Stimulated activated CD4-positive, alpha-beta T cell treated with anti-CD3 and anti-CD28 coated beads, Interleukin-2, amount 100 ng/mL, for 24 hours (primary cell): ENCODE measurements around the gene FBXW9.
"Not testable (repeated sequence)": the region's sequence is repeated elsewhere in the genome, so short reads cannot be mapped to it uniquely, and the experiment has no call there.

ENCODE experiments used
- DNase-seq, 2 donors: peaks; one replicate each; pipeline ENCODE4 v3.0.0-alpha.2; 2020

FBXW9 gene

GRCh38 chr19:12696366-12697335, at the start of gene FBXW9:
Gene FBXW9 (minus strand): TSS chr19:12696631. CDS start chr19:12696581, 50 bp downstream.
- DNase-seq = peak; percentile 98 to 99

GRCh38 chr19:12745166-12745897, 48.9 kb upstream of the FBXW9 start:
- DNase-seq = no peak

GRCh38 chr19:12737835-12738351, 41.5 kb upstream of the FBXW9 start:
- no peak for DNase-seq

GRCh38 chr19:12736995-12737834, 40.8 kb upstream of the FBXW9 start, which contains the start of gene GET3:
Gene GET3 (plus strand): TSS chr19:12737497. CDS start chr19:12737506, 9 bp downstream.
- peak; percentile 79 to 84 for DNase-seq

- peak; percentile 55 to 65 for DNase-seq
These were observed 37.2 kb upstream of the FBXW9 start for GRCh38 chr19:12733369-12734214.

- DNase-seq = no peak
These were observed 34.9 kb upstream of the FBXW9 start for GRCh38 chr19:12731337-12731736.

- no peak for DNase-seq
These were observed 33.6 kb upstream of the FBXW9 start for GRCh38 chr19:12730064-12730463.

GRCh38 chr19:12727745-12728433, 31.5 kb upstream of the FBXW9 start:
- no peak for DNase-seq

GRCh38 chr19:12726988-12727316, 30.5 kb upstream of the FBXW9 start:
- no peak for DNase-seq

- DNase-seq = not testable (repeated sequence)
These were observed 29.2 kb upstream of the FBXW9 start for GRCh38 chr19:12725612-12726011.

- peak; percentile 78 to 82 for DNase-seq
These were observed 27.4 kb upstream of the FBXW9 start, which contains the start of gene TNPO2 for GRCh38 chr19:12723641-12724426. Gene TNPO2 (minus strand): TSS chr19:12723932. CDS start chr19:12720977, 2,955 bp downstream.

GRCh38 chr19:12723381-12723640, 26.9 kb upstream of the FBXW9 start:
- DNase-seq = no peak

GRCh38 chr19:12722566-12723380, 26.3 kb upstream of the FBXW9 start:
- peak; percentile 90 to 93 for DNase-seq

- peak; percentile 54 to 59 for DNase-seq
These were observed 25.5 kb upstream of the FBXW9 start for GRCh38 chr19:12721656-12722565.

- peak in 1 of 2 donors; percentile 27 for DNase-seq
These were observed 24.6 kb upstream of the FBXW9 start for GRCh38 chr19:12720851-12721655.

- DNase-seq = no peak
These were observed 23.9 kb upstream of the FBXW9 start for GRCh38 chr19:12720296-12720695.

- no peak for DNase-seq
These were observed 19.5 kb upstream of the FBXW9 start for GRCh38 chr19:12715929-12716328.
